WTC11 (cell line): ENCODE measurements around the gene MEIS2. TPM values are rescaled to one million over a fixed set of nuclear protein-coding genes. Genes with fewer than 3 reads are reported as not detected.

Source experiments
- ATAC-seq: fragments of 200-7000 bp; cut with Tn5 transposase; 2 replicates; pipeline ENCODE4 v1.10.0; 2021; ENCODE audit warnings: mild to moderate bottlenecking, moderate library complexity
- CTCF ChIA-PET: fragments of 300-600 bp; sonication (Branson Sonifier 250); formaldehyde crosslinking; loops from one replicate; lab custom pipeline; 2021; ENCODE audit warnings: antibody characterized with exemption; lab: Charles Lee
- POLR2A ChIA-PET: fragments of 350-600 bp; sonication (Branson Sonifier 250); formaldehyde crosslinking; loops from one replicate; lab custom pipeline; 2021; ENCODE audit warnings: antibody characterized with exemption; lab: Charles Lee
- DNase-seq: peaks from one replicate; pipeline ENCODE4 v3.0.0; 2021; ENCODE audit warnings: low spot score
- H3K27ac Mint-ChIP-seq: 2 replicates; pipeline ENCODE4 v1.8.0; 2021; ENCODE audit warnings: mixed read lengths
- H3K27me3 Mint-ChIP-seq: 2 replicates; pipeline ENCODE4 v1.8.0; 2021; ENCODE audit warnings: low read depth, mild to moderate bottlenecking, moderate library complexity, mixed read lengths
- H3K36me3 Mint-ChIP-seq: 2 replicates; pipeline ENCODE4 v1.8.0; 2021; ENCODE audit warnings: mixed read lengths
- H3K4me1 Mint-ChIP-seq: 2 replicates; pipeline ENCODE4 v1.8.0; 2022; ENCODE audit warnings: mixed read lengths
- H3K4me3 Mint-ChIP-seq: 2 replicates; pipeline ENCODE4 v1.8.0; 2021; ENCODE audit warnings: mild to moderate bottlenecking, moderate library complexity, mixed read lengths
- H3K9me3 Mint-ChIP-seq: 2 replicates; pipeline ENCODE4 v1.8.0; 2021; ENCODE audit warnings: mixed read lengths
- CDX4 ChIP-seq: fragments of 250-450 bp; sonication (Bioruptor Pico); IDR thresholded peaks from 2 replicates; pipeline ENCODE4 v1.9.0; 2021; ENCODE audit warnings: moderate library complexity, mild to moderate bottlenecking, inconsistent platforms, borderline replicate concordance
- E2F4 ChIP-seq: sonication (generic); formaldehyde crosslinking; IDR thresholded peaks from 2 replicates; pipeline ENCODE4 v1.8.1; 2022; ENCODE audit warnings: low read depth, mild to moderate bottlenecking, moderate library complexity, missing genetic modification reagents, borderline replicate concordance
- ELF4 ChIP-seq: sonication (generic); formaldehyde crosslinking; IDR thresholded peaks from 2 replicates; pipeline ENCODE4 v1.8.1; 2022; ENCODE audit warnings: low read depth, mild to moderate bottlenecking, moderate library complexity, missing genetic modification reagents
- ESRRA ChIP-seq: sonication (generic); formaldehyde crosslinking; IDR thresholded peaks from 2 replicates; pipeline ENCODE4 v1.8.1; 2022; ENCODE audit warnings: mild to moderate bottlenecking, missing genetic modification reagents, borderline replicate concordance
- ETV6 ChIP-seq: sonication (generic); formaldehyde crosslinking; IDR thresholded peaks from 2 replicates; pipeline ENCODE4 v1.8.1; 2022; ENCODE audit warnings: mild to moderate bottlenecking, missing genetic modification reagents
- GRHL2 ChIP-seq: fragments of 250-450 bp; sonication (Bioruptor Pico); IDR thresholded peaks from 2 replicates; pipeline ENCODE4 v1.8.0; 2022; ENCODE audit warnings: mild to moderate bottlenecking, moderate library complexity; ENCODE audit not compliant: insufficient replicate concordance, severe bottlenecking
- IRF2 ChIP-seq: sonication (generic); formaldehyde crosslinking; IDR thresholded peaks from 2 replicates; pipeline ENCODE4 v1.8.0; 2022; ENCODE audit warnings: low read depth, missing genetic modification reagents, borderline replicate concordance
- JAZF1 ChIP-seq: fragments of 250-450 bp; sonication (Bioruptor Pico); IDR thresholded peaks from 2 replicates; pipeline ENCODE4 v1.9.0; 2021; ENCODE audit warnings: moderate library complexity, mild to moderate bottlenecking, inconsistent platforms
- JUN ChIP-seq: sonication (generic); formaldehyde crosslinking; IDR thresholded peaks from 2 replicates; pipeline ENCODE4 v1.8.0; 2023; ENCODE audit warnings: mild to moderate bottlenecking, missing genetic modification reagents
- MAX ChIP-seq: sonication (generic); formaldehyde crosslinking; IDR thresholded peaks from 2 replicates; pipeline ENCODE4 v1.8.0; 2022; ENCODE audit warnings: mild to moderate bottlenecking, missing genetic modification reagents
- MYBL2 ChIP-seq: sonication (generic); formaldehyde crosslinking; IDR thresholded peaks from 2 replicates; pipeline ENCODE4 v1.8.1; 2023; ENCODE audit warnings: mild to moderate bottlenecking, moderate library complexity, missing genetic modification reagents
- SMAD3 ChIP-seq: sonication (generic); formaldehyde crosslinking; IDR thresholded peaks from 2 replicates; pipeline ENCODE4 v1.8.0; 2022; ENCODE audit warnings: missing genetic modification reagents, mild to moderate bottlenecking, borderline replicate concordance
- TCF7 ChIP-seq: sonication (generic); formaldehyde crosslinking; IDR thresholded peaks from 2 replicates; pipeline ENCODE4 v1.8.0; 2022; ENCODE audit warnings: mild to moderate bottlenecking, low read depth, missing genetic modification reagents, moderate library complexity
- TEAD4 ChIP-seq: sonication (generic); formaldehyde crosslinking; IDR thresholded peaks from 2 replicates; pipeline ENCODE4 v1.8.0; 2022; ENCODE audit warnings: mild to moderate bottlenecking, missing genetic modification reagents
- ZBTB21 ChIP-seq: sonication (generic); formaldehyde crosslinking; IDR thresholded peaks from 2 replicates; pipeline ENCODE4 v1.8.1; 2023; ENCODE audit warnings: mild to moderate bottlenecking, missing genetic modification reagents, borderline replicate concordance
- ZNF219 ChIP-seq: sonication (generic); formaldehyde crosslinking; IDR thresholded peaks from 2 replicates; pipeline ENCODE4 v1.8.0; 2023; ENCODE audit warnings: missing genetic modification reagents, mild to moderate bottlenecking, borderline replicate concordance
- ZNF232 ChIP-seq: sonication (generic); formaldehyde crosslinking; IDR thresholded peaks from 2 replicates; pipeline ENCODE4 v1.8.0; 2022; ENCODE audit warnings: mild to moderate bottlenecking, missing genetic modification reagents
- ZNF396 ChIP-seq: fragments of 250-450 bp; sonication (Bioruptor Pico); IDR thresholded peaks from 2 replicates; pipeline ENCODE4 v1.8.0; 2021; ENCODE audit warnings: mild to moderate bottlenecking, moderate library complexity, borderline replicate concordance
- ZNF416 ChIP-seq: fragments of 250-450 bp; sonication (Bioruptor Pico); IDR thresholded peaks from 2 replicates; pipeline ENCODE4 v1.9.0; 2021; ENCODE audit warnings: mild to moderate bottlenecking, inconsistent platforms
- total RNA-seq: library from RNA; stranded (reverse); gene quantifications from 3 replicates; pipeline ENCODE4 v1.2.3, GENCODE V29; 2021
- TF ChIP-seq, protein P1 (sequence below): sonication (generic); formaldehyde crosslinking; IDR thresholded peaks from 2 replicates; pipeline ENCODE4 v1.8.1; 2023; ENCODE audit warnings: mild to moderate bottlenecking, missing genetic modification reagents
- TF ChIP-seq, protein P2 (sequence below): sonication (generic); formaldehyde crosslinking; IDR thresholded peaks from 2 replicates; pipeline ENCODE4 v1.8.0; 2022; ENCODE audit warnings: mild to moderate bottlenecking, missing genetic modification reagents
- TF ChIP-seq, protein P3 (sequence below): sonication (generic); formaldehyde crosslinking; IDR thresholded peaks from 2 replicates; pipeline ENCODE4 v1.8.0; 2023; ENCODE audit warnings: mild to moderate bottlenecking, missing genetic modification reagents
- TF ChIP-seq, protein P4 (sequence below): fragments of 250-450 bp; sonication (Bioruptor Pico); IDR thresholded peaks from 2 replicates; pipeline ENCODE4 v1.9.0; 2021; ENCODE audit warnings: mild to moderate bottlenecking

MEIS2 gene
- total RNA-seq, 1 experiment from 2014 or later = 0.57 TPM

DNA sequence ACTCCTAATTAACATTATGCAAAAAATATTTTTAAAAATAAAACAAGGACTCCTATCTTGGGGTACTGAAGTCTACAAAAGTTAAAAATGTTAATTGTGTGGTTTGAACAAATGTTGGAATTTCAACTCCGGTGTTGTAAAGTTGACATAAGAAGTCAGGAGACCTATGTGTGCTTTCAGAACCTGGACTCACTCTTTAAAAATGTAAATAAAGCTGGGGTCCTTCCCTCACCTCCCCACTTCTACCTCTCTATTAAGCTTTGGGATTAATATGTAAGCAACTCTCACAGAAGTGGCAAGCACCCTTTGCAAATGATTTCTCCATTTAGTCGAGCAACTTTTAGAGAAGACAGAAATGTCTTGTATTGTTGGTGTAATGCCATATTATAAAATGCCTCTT is 11.9 kb downstream of the MEIS2 start (continued):
- TF ChIP-seq, protein P1, sequence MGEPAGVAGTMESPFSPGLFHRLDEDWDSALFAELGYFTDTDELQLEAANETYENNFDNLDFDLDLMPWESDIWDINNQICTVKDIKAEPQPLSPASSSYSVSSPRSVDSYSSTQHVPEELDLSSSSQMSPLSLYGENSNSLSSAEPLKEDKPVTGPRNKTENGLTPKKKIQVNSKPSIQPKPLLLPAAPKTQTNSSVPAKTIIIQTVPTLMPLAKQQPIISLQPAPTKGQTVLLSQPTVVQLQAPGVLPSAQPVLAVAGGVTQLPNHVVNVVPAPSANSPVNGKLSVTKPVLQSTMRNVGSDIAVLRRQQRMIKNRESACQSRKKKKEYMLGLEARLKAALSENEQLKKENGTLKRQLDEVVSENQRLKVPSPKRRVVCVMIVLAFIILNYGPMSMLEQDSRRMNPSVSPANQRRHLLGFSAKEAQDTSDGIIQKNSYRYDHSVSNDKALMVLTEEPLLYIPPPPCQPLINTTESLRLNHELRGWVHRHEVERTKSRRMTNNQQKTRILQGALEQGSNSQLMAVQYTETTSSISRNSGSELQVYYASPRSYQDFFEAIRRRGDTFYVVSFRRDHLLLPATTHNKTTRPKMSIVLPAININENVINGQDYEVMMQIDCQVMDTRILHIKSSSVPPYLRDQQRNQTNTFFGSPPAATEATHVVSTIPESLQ (CRISPR knock-in tag) = no peak
- TF ChIP-seq, protein P2, sequence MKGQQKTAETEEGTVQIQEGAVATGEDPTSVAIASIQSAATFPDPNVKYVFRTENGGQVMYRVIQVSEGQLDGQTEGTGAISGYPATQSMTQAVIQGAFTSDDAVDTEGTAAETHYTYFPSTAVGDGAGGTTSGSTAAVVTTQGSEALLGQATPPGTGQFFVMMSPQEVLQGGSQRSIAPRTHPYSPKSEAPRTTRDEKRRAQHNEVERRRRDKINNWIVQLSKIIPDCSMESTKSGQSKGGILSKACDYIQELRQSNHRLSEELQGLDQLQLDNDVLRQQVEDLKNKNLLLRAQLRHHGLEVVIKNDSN = no peak
- TF ChIP-seq ETV6 = no peak
- TF ChIP-seq, all 79 proteins: peak for 0

GRCh38 chr15:37087131-37087588 is 13.2 kb downstream of the MEIS2 start:
- Mint-ChIP-seq H3K9me3 (no peaks in the 10 kb centered on the region), H3K27ac (no peak overlapping the region), H3K4me3 (no peak overlapping the region), H3K36me3 (no peaks in the 10 kb centered on the region), H3K27me3 (peaks cover 16% of the 10 kb centered on the region), H3K4me1 (peaks cover 35% of the 10 kb centered on the region)
- CTCF ChIA-PET = interaction anchor here (0.7 to 0.9 kb wide), 2 partner anchors 190 to 207 kb away, joined by 3 read pairs; no protein-coding TSS in a partner anchor
- TF ChIP-seq IRF2 (CRISPR knock-in tag) = no peak
- no peak for DNase-seq
- POLR2A ChIA-PET = interaction anchor here (0.5 kb wide), 1 partner anchor 469 kb away, joined by 4 read pairs; no protein-coding TSS in a partner anchor
- no peak for ATAC-seq

GRCh38 chr15:37086521-37086920 is 13.8 kb downstream of the MEIS2 start:
- no peak overlapping the region for H3K27ac Mint-ChIP-seq

GRCh38 chr15:37086120-37086519 is 14.2 kb downstream of the MEIS2 start:
- H3K4me1 Mint-ChIP-seq = peaks cover 29% of the 10 kb centered on the region
- H3K27ac Mint-ChIP-seq = no peak overlapping the region
- peaks cover 6% of the 10 kb centered on the region for H3K27me3 Mint-ChIP-seq

More at GRCh38 chr15:37086521-37086920, 13.8 kb downstream of the MEIS2 start:
- no peak overlapping the region for H3K4me3 Mint-ChIP-seq
- TF ChIP-seq CDX4 (CRISPR knock-in tag) (no peak), SMAD3 (CRISPR knock-in tag) (no peak), ZNF232 (CRISPR knock-in tag) (no peak), ZNF416 (CRISPR knock-in tag) (no peak), TCF7 (no peak), MAX (CRISPR knock-in tag) (no peak), ELF4 (CRISPR knock-in tag) (no peak)
- no peak for ATAC-seq
- peaks cover 34% of the 10 kb centered on the region for H3K4me1 Mint-ChIP-seq
- ChIA-PET POLR2A (no interaction called here), CTCF (interaction anchor here (0.9 kb wide), 1 partner anchor 206 kb away, joined by 3 read pairs; no protein-coding TSS in a partner anchor)
- no peak for DNase-seq
- no peaks in the 10 kb centered on the region for H3K36me3 Mint-ChIP-seq
- H3K27me3 Mint-ChIP-seq = peaks cover 10% of the 10 kb centered on the region
- no peaks in the 10 kb centered on the region for H3K9me3 Mint-ChIP-seq

More at GRCh38 chr15:37086120-37086519, 14.2 kb downstream of the MEIS2 start:
- TF ChIP-seq, protein P3, sequence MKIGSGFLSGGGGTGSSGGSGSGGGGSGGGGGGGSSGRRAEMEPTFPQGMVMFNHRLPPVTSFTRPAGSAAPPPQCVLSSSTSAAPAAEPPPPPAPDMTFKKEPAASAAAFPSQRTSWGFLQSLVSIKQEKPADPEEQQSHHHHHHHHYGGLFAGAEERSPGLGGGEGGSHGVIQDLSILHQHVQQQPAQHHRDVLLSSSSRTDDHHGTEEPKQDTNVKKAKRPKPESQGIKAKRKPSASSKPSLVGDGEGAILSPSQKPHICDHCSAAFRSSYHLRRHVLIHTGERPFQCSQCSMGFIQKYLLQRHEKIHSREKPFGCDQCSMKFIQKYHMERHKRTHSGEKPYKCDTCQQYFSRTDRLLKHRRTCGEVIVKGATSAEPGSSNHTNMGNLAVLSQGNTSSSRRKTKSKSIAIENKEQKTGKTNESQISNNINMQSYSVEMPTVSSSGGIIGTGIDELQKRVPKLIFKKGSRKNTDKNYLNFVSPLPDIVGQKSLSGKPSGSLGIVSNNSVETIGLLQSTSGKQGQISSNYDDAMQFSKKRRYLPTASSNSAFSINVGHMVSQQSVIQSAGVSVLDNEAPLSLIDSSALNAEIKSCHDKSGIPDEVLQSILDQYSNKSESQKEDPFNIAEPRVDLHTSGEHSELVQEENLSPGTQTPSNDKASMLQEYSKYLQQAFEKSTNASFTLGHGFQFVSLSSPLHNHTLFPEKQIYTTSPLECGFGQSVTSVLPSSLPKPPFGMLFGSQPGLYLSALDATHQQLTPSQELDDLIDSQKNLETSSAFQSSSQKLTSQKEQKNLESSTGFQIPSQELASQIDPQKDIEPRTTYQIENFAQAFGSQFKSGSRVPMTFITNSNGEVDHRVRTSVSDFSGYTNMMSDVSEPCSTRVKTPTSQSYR = no peak
- TF ChIP-seq JUN (CRISPR knock-in tag) (no peak), MYBL2 (CRISPR knock-in tag) (no peak), JAZF1 (CRISPR knock-in tag) (no peak), ZNF396 (CRISPR knock-in tag) (no peak), TEAD4 (CRISPR knock-in tag) (no peak), TCF7 (no peak), ZNF219 (CRISPR knock-in tag) (no peak), ZBTB21 (no peak), ESRRA (CRISPR knock-in tag) (no peak), E2F4 (CRISPR knock-in tag) (no peak), GRHL2 (no peak)
- TF ChIP-seq, protein P4, sequence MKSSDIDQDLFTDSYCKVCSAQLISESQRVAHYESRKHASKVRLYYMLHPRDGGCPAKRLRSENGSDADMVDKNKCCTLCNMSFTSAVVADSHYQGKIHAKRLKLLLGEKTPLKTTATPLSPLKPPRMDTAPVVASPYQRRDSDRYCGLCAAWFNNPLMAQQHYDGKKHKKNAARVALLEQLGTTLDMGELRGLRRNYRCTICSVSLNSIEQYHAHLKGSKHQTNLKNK = no peak
- DNase-seq (no peak), ATAC-seq (no peak)
- POLR2A ChIA-PET = no interaction called here
- Mint-ChIP-seq H3K4me3 (no peak overlapping the region), H3K9me3 (no peaks in the 10 kb centered on the region), H3K36me3 (no peaks in the 10 kb centered on the region)
- CTCF ChIA-PET = no interaction called here
